Peyer's patch (tissue), 4 donors: ENCODE results near the gene SULT1C4.

Source experiments
- CTCF ChIP-seq, 6 experiments: fragments of 450-650 bp in 4 of 6; fragments of 200-600 bp in 2 of 6; sonication (generic) in 1 of 6; IDR thresholded peaks; one replicate each; pipeline ENCODE4 v1.5.1; 2017 to 2019; ENCODE audit warnings: antibody characterized with exemption in 6 of 6, mild to moderate bottlenecking in 3 of 6, moderate library complexity in 1 of 6
- POLR2A ChIP-seq, 2 donors: fragments of 450-650 bp; IDR thresholded peaks; one replicate each; pipeline ENCODE4 v1.5.1; 2017; ENCODE audit warnings: antibody characterized with exemption in 2 of 2, mild to moderate bottlenecking in 2 of 2, moderate library complexity in 2 of 2

DNA sequence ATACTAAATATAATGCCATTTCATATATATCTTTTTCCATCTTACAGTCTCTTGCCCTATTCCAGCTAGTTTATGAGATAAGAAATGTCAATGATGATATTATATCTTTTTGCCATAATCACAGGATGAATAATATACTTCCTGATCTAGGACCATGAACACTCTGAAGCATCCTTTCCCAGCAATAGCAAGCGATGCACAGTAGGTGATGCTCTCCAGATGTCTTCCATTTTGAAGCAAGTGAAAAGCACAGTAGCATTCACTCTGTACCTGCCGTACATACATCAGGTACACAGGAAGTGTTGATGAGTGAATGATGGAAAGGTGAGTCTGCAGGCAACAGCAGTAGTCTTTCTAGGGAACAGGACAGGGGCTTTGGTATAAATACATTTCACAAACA is 8.6 kb upstream of the SULT1C4 start:
- TF ChIP-seq POLR2A (IDR thresholded peaks at IDR 0.05) = no peak
- TF ChIP-seq CTCF (IDR thresholded peaks at IDR 0.05) = no peak
